Peyer's patch (tissue), 4 donors: ENCODE results near the gene GAMT. TPM values are rescaled to one million over a fixed set of nuclear protein-coding genes. Genes with fewer than 3 reads are reported as not detected.

Source experiments
- DNase-seq, 3 donors: peaks; one replicate each; pipeline ENCODE4 v3.0.0-alpha.2; 2017 to 2019
- H3K27ac ChIP-seq, 4 donors: fragments of 200-600 bp; sonication (generic); one replicate each; pipeline ENCODE4 v1.5.1; 2016 to 2019
- H3K27me3 ChIP-seq, 2 donors: fragments of 200-600 bp; sonication (generic); one replicate each; pipeline ENCODE4 v1.5.1; 2019
- H3K36me3 ChIP-seq, 3 donors: fragments of 200-600 bp; sonication (generic); one replicate each; pipeline ENCODE4 v1.5.1; 2016 to 2019
- H3K4me1 ChIP-seq, 4 donors: fragments of 200-600 bp; sonication (generic); one replicate each; pipeline ENCODE4 v1.5.1; 2016 to 2019
- H3K4me3 ChIP-seq, 4 donors: fragments of 200-600 bp; sonication (generic); 1 replicate in 3 of 4; 2 replicates in 1 of 4; pipeline ENCODE4 v1.5.1; 2016 to 2019; ENCODE audit warnings: mild to moderate bottlenecking in 1 of 4
- H3K9me3 ChIP-seq, 4 donors: fragments of 200-600 bp; sonication (generic); one replicate each; pipeline ENCODE4 v1.5.1; 2016 to 2019; ENCODE audit warnings: mild to moderate bottlenecking in 1 of 4
- POLR2A ChIP-seq, 2 donors: fragments of 450-650 bp; IDR thresholded peaks; one replicate each; pipeline ENCODE4 v1.5.1; 2017; ENCODE audit warnings: antibody characterized with exemption in 2 of 2, mild to moderate bottlenecking in 2 of 2, moderate library complexity in 2 of 2
- total RNA-seq, 4 donors: library from RNA; depleted of rRNA; stranded (reverse); fragments of >200 nt; gene quantifications; one replicate each; pipeline ENCODE4 v1.1.0, GENCODE V29; 2016
- TF ChIP-seq, protein P1 (sequence below), 6 experiments: fragments of 450-650 bp in 4 of 6; fragments of 200-600 bp in 2 of 6; sonication (generic) in 1 of 6; IDR thresholded peaks; one replicate each; pipeline ENCODE4 v1.5.1; 2017 to 2019; ENCODE audit warnings: antibody characterized with exemption in 6 of 6, mild to moderate bottlenecking in 3 of 6, moderate library complexity in 1 of 6

The GAMT gene
- total RNA-seq, 4 donors from 2014 or later: 2.5 to 3.1 TPM; not detected in 2

DNA sequence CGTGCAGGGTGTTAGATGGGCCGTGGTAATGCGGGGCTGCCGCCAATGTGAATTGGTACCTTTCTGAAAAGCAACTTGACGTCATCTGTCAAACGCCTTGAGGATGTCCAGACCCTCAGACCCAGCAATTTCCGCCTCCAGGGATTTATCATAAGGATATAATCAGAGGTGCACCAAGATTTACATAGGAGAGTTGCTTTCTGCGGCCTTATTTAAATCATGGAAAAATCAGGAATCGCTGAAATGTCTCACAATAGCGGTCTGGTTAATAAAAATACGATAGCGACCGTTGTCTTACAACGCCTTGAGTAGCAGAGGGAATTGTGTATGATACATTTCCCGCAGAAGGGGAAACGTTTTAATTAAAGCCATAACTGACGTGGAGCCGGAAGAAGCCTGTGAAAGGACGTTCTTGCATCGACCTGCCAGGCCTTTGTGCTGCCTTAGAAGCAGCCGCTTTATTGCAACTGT lies 49.9 kb downstream of the GAMT start:
- TF ChIP-seq, protein P1, sequence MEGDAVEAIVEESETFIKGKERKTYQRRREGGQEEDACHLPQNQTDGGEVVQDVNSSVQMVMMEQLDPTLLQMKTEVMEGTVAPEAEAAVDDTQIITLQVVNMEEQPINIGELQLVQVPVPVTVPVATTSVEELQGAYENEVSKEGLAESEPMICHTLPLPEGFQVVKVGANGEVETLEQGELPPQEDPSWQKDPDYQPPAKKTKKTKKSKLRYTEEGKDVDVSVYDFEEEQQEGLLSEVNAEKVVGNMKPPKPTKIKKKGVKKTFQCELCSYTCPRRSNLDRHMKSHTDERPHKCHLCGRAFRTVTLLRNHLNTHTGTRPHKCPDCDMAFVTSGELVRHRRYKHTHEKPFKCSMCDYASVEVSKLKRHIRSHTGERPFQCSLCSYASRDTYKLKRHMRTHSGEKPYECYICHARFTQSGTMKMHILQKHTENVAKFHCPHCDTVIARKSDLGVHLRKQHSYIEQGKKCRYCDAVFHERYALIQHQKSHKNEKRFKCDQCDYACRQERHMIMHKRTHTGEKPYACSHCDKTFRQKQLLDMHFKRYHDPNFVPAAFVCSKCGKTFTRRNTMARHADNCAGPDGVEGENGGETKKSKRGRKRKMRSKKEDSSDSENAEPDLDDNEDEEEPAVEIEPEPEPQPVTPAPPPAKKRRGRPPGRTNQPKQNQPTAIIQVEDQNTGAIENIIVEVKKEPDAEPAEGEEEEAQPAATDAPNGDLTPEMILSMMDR (IDR thresholded peaks at IDR 0.05): no peak
- no peak for TF ChIP-seq POLR2A (IDR thresholded peaks at IDR 0.05)
- Histone ChIP-seq H3K4me3 (no peak overlapping the region), H3K36me3 (no peaks in the 10 kb centered on the region), H3K4me1 (peaks cover 0 to 12% (median 0%) of the 10 kb centered on the region in 4 donors), H3K27me3 (no peaks in the 10 kb centered on the region), H3K27ac (no peak overlapping the region), H3K9me3 (no peaks in the 10 kb centered on the region)
- no peak for DNase-seq

DNA sequence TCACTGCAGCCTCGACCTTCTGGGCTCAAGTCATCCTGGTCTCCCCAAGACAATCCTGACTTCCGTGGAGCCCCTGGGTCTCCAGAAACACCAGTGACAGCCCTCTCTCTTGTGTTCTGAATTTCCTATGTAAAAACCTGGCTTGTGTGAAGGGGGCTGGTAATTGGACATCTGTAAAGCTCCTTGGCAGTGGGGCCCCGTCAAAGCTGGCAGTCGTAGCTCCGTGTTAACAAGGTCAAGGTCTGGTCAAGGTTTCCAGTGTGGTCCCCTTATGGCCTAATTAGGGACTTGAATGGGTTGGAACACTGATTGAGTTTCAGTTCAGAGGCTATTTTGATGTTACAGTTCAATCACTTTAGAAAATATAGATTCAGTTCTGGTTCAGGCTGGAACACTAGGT lies 50.5 kb downstream of the GAMT start:
- H3K27me3 ChIP-seq: no peaks in the 10 kb centered on the region
- no peak overlapping the region for H3K27ac ChIP-seq
- H3K9me3 ChIP-seq: no peaks in the 10 kb centered on the region
- no peak for DNase-seq
- peaks cover 0 to 7% (median 0%) of the 10 kb centered on the region in 4 donors for H3K4me1 ChIP-seq
- H3K4me3 ChIP-seq: no peak overlapping the region
- no peaks in the 10 kb centered on the region for H3K36me3 ChIP-seq
- TF ChIP-seq POLR2A (IDR thresholded peaks at IDR 0.05): no peak
- TF ChIP-seq, protein P1 (IDR thresholded peaks at IDR 0.05): no peak

DNA sequence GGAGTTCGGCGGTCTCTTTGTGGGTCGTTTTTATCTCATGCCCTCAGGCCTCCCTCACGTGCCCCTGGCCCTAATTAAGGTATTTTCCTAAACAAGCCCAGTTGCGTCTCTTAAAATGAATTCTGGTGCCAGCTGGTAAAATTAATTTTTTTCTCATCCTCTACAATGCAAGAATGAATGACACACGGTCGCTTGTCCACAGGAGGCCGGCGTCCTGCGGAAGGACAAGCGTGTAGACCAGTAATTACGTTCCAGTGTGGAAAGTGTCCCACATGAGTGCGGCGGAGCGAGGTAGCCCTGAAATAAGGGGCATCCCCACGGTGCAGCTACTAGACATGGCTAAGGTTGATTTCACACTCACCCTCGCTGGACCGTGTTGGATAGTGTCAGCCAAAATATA lies 52.1 kb downstream of the GAMT start:
- Histone ChIP-seq H3K9me3 (no peaks in the 10 kb centered on the region), H3K27me3 (no peaks in the 10 kb centered on the region), H3K4me1 (peaks cover 0 to 5% (median 0%) of the 10 kb centered on the region in 4 donors), H3K36me3 (no peaks in the 10 kb centered on the region), H3K27ac (no peak overlapping the region), H3K4me3 (no peak overlapping the region)
- no peak for DNase-seq
- no peak for TF ChIP-seq POLR2A (IDR thresholded peaks at IDR 0.05)
- TF ChIP-seq, protein P1 (IDR thresholded peaks at IDR 0.05): no peak

Other genes starting within 250 kb of the GAMT start
- 10 to 100 TPM; 26.4 to 71.0 (median 57.8) TPM for gene SBNO2, start 227.3 kb downstream of the GAMT start, total RNA-seq
- 100 to 1,000 TPM in 3 of 4 donors, 10 to 100 TPM in 1; 98.4 to 135 (median 117) TPM for gene STK11, start 195.8 kb downstream of the GAMT start, total RNA-seq
- gene CBARP, start 163.5 kb downstream of the GAMT start, total RNA-seq: 1 to 10 TPM in 1 of 4 donors, not detected in 3; 1.9 TPM
- gene ATP5F1D, start 159.8 kb downstream of the GAMT start, total RNA-seq: 100 to 1,000 TPM in 3 of 4 donors, 10 to 100 TPM in 1; 88.3 to 299 (median 206) TPM
- gene MIDN, start 153.0 kb downstream of the GAMT start, total RNA-seq: 100 to 1,000 TPM in 1 of 4 donors, 10 to 100 TPM in 3; 34.7 to 205 (median 98.9) TPM
- 100 to 1,000 TPM; 258 to 623 (median 458) TPM for gene CIRBP, start 132.2 kb downstream of the GAMT start, total RNA-seq
- 10 to 100 TPM; 39.6 to 87.7 (median 80.0) TPM for gene FAM174C, start 126.0 kb downstream of the GAMT start, total RNA-seq
- 10 to 100 TPM; 21.5 to 34.1 (median 32.3) TPM for gene EFNA2, start 115.7 kb downstream of the GAMT start, total RNA-seq
- gene NDUFS7, start 17.6 kb downstream of the GAMT start, total RNA-seq: 100 to 1,000 TPM in 3 of 4 donors, 10 to 100 TPM in 1; 99.9 to 165 (median 156) TPM
- 10 to 100 TPM; 37.5 to 90.9 (median 58.2) TPM for gene DAZAP1, start 6.0 kb upstream of the GAMT start, total RNA-seq
- gene RPS15, start 36.9 kb upstream of the GAMT start, total RNA-seq: 1,000 to 10,000 TPM; 1,044 to 1,915 (median 1,354) TPM
- gene APC2, start 48.6 kb upstream of the GAMT start, total RNA-seq: under 1 TPM in 3 of 4 donors, not detected in 1; 0.18 to 0.76 (median 0.27) TPM
- 10 to 100 TPM; 35.5 to 68.5 (median 61.9) TPM for gene C19orf25, start 77.7 kb upstream of the GAMT start, total RNA-seq
- gene PCSK4, start 88.8 kb upstream of the GAMT start, total RNA-seq: 10 to 100 TPM in 3 of 4 donors, 1 to 10 TPM in 1; 7.7 to 14.6 (median 12.1) TPM
- 100 to 1,000 TPM in 3 of 4 donors, 1 to 10 TPM in 1; 7.4 to 167 (median 162) TPM for gene REEP6, start 89.6 kb upstream of the GAMT start, total RNA-seq
- 10 to 100 TPM in 3 of 4 donors, 1 to 10 TPM in 1; 5.0 to 31.5 (median 25.2) TPM for gene ADAMTSL5, start 111.5 kb upstream of the GAMT start, total RNA-seq
- gene PLK5, start 122.5 kb upstream of the GAMT start, total RNA-seq: not detected
- gene MEX3D, start 166.8 kb upstream of the GAMT start, total RNA-seq: 10 to 100 TPM; 11.6 to 20.0 (median 15.6) TPM
- gene MBD3, start 191.3 kb upstream of the GAMT start, total RNA-seq: 100 to 1,000 TPM in 1 of 4 donors, 10 to 100 TPM in 3; 58.7 to 110 (median 81.6) TPM
- 100 to 1,000 TPM in 1 of 4 donors, 10 to 100 TPM in 3; 59.8 to 122 (median 94.3) TPM for gene UQCR11, start 203.9 kb upstream of the GAMT start, total RNA-seq